HFFc6 (cell line): ENCODE measurements around the gene GMCL2. TPM values are rescaled to one million over a fixed set of nuclear protein-coding genes. Genes with fewer than 3 reads are reported as not detected.

ENCODE experiments used
- DNase-seq: peaks from one replicate; pipeline ENCODE4 v3.0.0-alpha.2; 2018
- H3K27ac Mint-ChIP-seq: 2 replicates; pipeline ENCODE4 v1.8.0; 2020; ENCODE audit warnings: mild to moderate bottlenecking, mixed read lengths
- H3K27me3 Mint-ChIP-seq: 2 replicates; pipeline ENCODE4 v1.8.0; 2021; ENCODE audit warnings: mild to moderate bottlenecking, moderate library complexity, mixed read lengths; ENCODE audit not compliant: insufficient read depth
- H3K36me3 Mint-ChIP-seq: 2 replicates; pipeline ENCODE4 v1.8.0; 2021; ENCODE audit warnings: low read depth, mixed read lengths
- H3K4me1 Mint-ChIP-seq: 2 replicates; pipeline ENCODE4 v1.8.0; 2020; ENCODE audit warnings: low read depth, mixed read lengths
- H3K4me3 Mint-ChIP-seq: 2 replicates; pipeline ENCODE4 v1.8.0; 2020; ENCODE audit warnings: mild to moderate bottlenecking, moderate library complexity, mixed read lengths
- H3K9me3 Mint-ChIP-seq: 2 replicates; pipeline ENCODE4 v1.8.0; 2020; ENCODE audit warnings: mild to moderate bottlenecking, mixed read lengths
- total RNA-seq, 6 experiments: library from RNA; stranded (reverse); fragmentation: NEBNext Ultra II Directional; extraction: Animal tissue kit (Norgen Biotek cat#: 25700); gene quantifications; 2 replicates in 1 of 6; 3 replicates in 5 of 6; pipeline ENCODE4 v1.2.3, GENCODE V29; 2021
- TF ChIP-seq, protein P1 (sequence below): fragments of 200-600 bp; sonication (generic); IDR thresholded peaks from 2 replicates; pipeline ENCODE4 v1.5.0; 2021; ENCODE audit warnings: antibody characterized with exemption, mild to moderate bottlenecking

The GMCL2 gene
- total RNA-seq, 6 experiments from 2014 or later = not detected

DNA sequence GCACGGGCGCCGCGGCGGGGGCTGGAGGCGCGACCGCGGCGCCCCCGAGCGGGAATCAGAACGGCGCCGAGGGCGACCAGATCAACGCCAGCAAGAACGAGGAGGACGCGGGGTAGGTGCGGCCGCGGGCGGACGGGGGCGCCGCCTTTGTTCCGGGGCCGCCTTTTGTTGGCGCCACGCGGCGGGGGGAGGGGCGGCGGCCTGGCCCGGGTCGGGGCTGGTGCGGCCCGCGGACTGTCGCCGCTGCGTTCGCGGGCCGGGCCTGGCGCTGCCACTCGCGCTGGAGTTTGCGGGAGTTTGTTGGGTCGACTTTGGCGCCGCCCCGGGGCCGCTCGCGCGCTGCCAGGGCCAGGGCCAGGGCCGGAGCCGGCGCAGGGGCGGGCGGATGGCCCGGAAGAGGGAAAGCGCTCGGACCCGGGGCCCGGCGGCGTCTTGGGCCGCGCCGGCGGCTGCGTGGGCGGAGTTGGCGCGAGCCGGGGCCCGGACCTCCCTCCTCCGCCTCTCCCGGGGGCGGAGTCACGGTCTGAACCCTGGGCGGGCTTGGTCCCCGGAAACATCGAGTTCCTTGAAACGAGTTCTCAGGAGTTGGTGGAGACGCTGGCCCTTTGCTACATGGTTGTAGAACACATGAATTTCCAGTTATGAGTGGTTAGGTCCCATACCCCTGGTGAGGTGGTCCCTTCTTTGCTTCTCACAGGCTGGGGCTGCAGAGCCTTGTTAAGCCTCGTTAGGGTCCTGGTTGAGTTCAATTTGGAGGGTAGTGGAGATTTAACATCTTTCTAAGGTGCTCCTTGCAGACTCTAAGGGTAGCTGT is 18.0 kb upstream of the GMCL2 start:
- H3K36me3 Mint-ChIP-seq = peaks cover 34% of the 10 kb centered on the region
- DNase-seq = peak; percentile 49
- TF ChIP-seq, protein P1, sequence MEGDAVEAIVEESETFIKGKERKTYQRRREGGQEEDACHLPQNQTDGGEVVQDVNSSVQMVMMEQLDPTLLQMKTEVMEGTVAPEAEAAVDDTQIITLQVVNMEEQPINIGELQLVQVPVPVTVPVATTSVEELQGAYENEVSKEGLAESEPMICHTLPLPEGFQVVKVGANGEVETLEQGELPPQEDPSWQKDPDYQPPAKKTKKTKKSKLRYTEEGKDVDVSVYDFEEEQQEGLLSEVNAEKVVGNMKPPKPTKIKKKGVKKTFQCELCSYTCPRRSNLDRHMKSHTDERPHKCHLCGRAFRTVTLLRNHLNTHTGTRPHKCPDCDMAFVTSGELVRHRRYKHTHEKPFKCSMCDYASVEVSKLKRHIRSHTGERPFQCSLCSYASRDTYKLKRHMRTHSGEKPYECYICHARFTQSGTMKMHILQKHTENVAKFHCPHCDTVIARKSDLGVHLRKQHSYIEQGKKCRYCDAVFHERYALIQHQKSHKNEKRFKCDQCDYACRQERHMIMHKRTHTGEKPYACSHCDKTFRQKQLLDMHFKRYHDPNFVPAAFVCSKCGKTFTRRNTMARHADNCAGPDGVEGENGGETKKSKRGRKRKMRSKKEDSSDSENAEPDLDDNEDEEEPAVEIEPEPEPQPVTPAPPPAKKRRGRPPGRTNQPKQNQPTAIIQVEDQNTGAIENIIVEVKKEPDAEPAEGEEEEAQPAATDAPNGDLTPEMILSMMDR = peak; percentile 27
- peaks cover 36% of the 10 kb centered on the region for H3K4me1 Mint-ChIP-seq
- H3K9me3 Mint-ChIP-seq = peaks cover 4% of the 10 kb centered on the region
- H3K27ac Mint-ChIP-seq = peak overlapping the region; percentile 76
- H3K4me3 Mint-ChIP-seq = peak overlapping the region; percentile 96
- H3K27me3 Mint-ChIP-seq = peaks cover 14% of the 10 kb centered on the region

- Mint-ChIP-seq H3K27ac (peak within 1 kb of the TSS; percentile 97), H3K27me3 (peaks cover 8% of the 10 kb centered on the region), H3K4me3 (peak within 1 kb of the TSS; percentile 96), H3K4me1 (peaks cover 36% of the 10 kb centered on the region), H3K36me3 (peaks cover 30% of the 10 kb centered on the region), H3K9me3 (peaks cover 4% of the 10 kb centered on the region)
- DNase-seq = peak; percentile 94
- TF ChIP-seq, protein P1 = no peak
Measured at GRCh38 chr5:178204182-178204934, 17.2 kb upstream of the GMCL2 start, which contains the start of gene HNRNPAB. Gene HNRNPAB (plus strand): TSS chr5:178204533. CDS start chr5:178204838, 305 bp downstream.

DNA sequence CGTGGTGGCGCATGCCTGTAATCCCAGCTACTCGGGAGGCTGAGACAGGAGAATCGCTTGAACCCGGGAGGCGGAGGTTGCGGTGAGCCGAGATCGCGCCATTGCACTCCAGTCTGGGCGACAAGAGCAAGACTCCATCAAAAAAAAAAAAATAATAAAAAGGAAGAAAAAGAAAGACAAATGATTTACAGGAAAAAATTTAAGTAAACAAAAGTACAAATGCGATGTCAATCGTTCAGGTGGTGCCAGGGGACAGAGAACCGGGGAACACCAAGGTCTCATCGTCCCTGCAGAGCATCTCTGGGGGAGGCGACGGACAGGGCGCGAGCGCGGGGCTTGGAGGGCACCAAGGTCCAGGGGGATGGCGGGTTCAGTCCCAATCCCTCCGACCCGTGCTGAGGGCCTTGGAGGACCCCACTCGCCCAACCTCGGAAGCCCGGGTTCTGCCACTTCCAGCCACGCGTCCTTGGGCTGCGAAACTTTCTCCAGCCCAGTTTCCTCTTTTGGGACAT is 16.6 kb upstream of the GMCL2 start:
- peaks cover 7% of the 10 kb centered on the region for H3K27me3 Mint-ChIP-seq
- peak overlapping the region; percentile 96 for H3K4me3 Mint-ChIP-seq
- no peak for DNase-seq
- H3K4me1 Mint-ChIP-seq = peaks cover 36% of the 10 kb centered on the region
- H3K9me3 Mint-ChIP-seq = peaks cover 4% of the 10 kb centered on the region
- peaks cover 29% of the 10 kb centered on the region for H3K36me3 Mint-ChIP-seq
- peak overlapping the region; percentile 97 for H3K27ac Mint-ChIP-seq
- TF ChIP-seq, protein P1 = no peak

GRCh38 chr5:178202541-178202940 is 15.4 kb upstream of the GMCL2 start:
- Mint-ChIP-seq H3K27ac (no peak overlapping the region), H3K4me3 (peak overlapping the region; percentile 42; the same call in 1 of the 2 replicates), H3K36me3 (peaks cover 21% of the 10 kb centered on the region), H3K9me3 (peaks cover 4% of the 10 kb centered on the region), H3K27me3 (peaks cover 9% of the 10 kb centered on the region), H3K4me1 (peaks cover 28% of the 10 kb centered on the region)
- TF ChIP-seq, protein P1 = no peak
- no peak for DNase-seq

GRCh38 chr5:178201927-178202235 is 14.7 kb upstream of the GMCL2 start:
- Mint-ChIP-seq H3K27me3 (peaks cover 9% of the 10 kb centered on the region), H3K9me3 (peaks cover 4% of the 10 kb centered on the region), H3K4me3 (no peak overlapping the region), H3K36me3 (peaks cover 15% of the 10 kb centered on the region), H3K27ac (0 out of 2 replicates have a peak overlapping the region, but pooled peaks have one; percentile 1), H3K4me1 (peaks cover 22% of the 10 kb centered on the region)
- no peak for DNase-seq
- TF ChIP-seq, protein P1 = no peak
